ENCODE results near the gene STS.

The STS gene

GRCh38 chrX:7143941-7144525 lies 3.5 kb upstream of the STS start:
- Histone ChIP-seq H3K4me3 (ENCODE audit: low read depth in 1 of 2, low read length in 2 of 2) (no peak overlapping the region), H3K27ac (ENCODE audit: low read length) (no peak overlapping the region), H3K9me3 (ENCODE audit: control insufficient read depth in 1 of 2, low read length in 2 of 2) (no peaks in the 10 kb centered on the region), H3K27me3 (ENCODE audit: low read depth, low read length) (no peaks in the 10 kb centered on the region), H3K4me1 (ENCODE audit: control insufficient read depth in 1 of 2, insufficient read depth in 2 of 2, low read length in 2 of 2) (peaks cover 0 to 5% of the 10 kb centered on the region in 2 donors), H3K36me3 (ENCODE audit: control insufficient read depth in 1 of 2, insufficient read depth in 2 of 2, low read length in 2 of 2) (no peaks in the 10 kb centered on the region)

- H3K27me3 ChIP-seq (ENCODE audit: low read depth, low read length), result no peaks in the 10 kb centered on the region
- H3K27ac ChIP-seq (ENCODE audit: low read length), result no peak overlapping the region
- no peaks in the 10 kb centered on the region for H3K9me3 ChIP-seq (ENCODE audit: control insufficient read depth in 1 of 2, low read length in 2 of 2)
- no peaks in the 10 kb centered on the region for H3K36me3 ChIP-seq (ENCODE audit: control insufficient read depth in 1 of 2, insufficient read depth in 2 of 2, low read length in 2 of 2)
- no peak overlapping the region for H3K4me3 ChIP-seq (ENCODE audit: low read depth in 1 of 2, low read length in 2 of 2)
- H3K4me1 ChIP-seq (ENCODE audit: control insufficient read depth in 1 of 2, insufficient read depth in 2 of 2, low read length in 2 of 2), result peaks cover 0 to 5% of the 10 kb centered on the region in 2 donors
Measured at GRCh38 chrX:7145454-7145853, 2.1 kb upstream of the STS start.

GRCh38 chrX:7146020-7146702 lies 1.4 kb upstream of the STS start:
- Histone ChIP-seq H3K27ac (ENCODE audit: low read length) (no peak overlapping the region), H3K36me3 (ENCODE audit: control insufficient read depth in 1 of 2, insufficient read depth in 2 of 2, low read length in 2 of 2) (no peaks in the 10 kb centered on the region), H3K4me1 (ENCODE audit: control insufficient read depth in 1 of 2, insufficient read depth in 2 of 2, low read length in 2 of 2) (peaks cover 0 to 5% of the 10 kb centered on the region in 2 donors), H3K9me3 (ENCODE audit: control insufficient read depth in 1 of 2, low read length in 2 of 2) (no peaks in the 10 kb centered on the region), H3K27me3 (ENCODE audit: low read depth, low read length) (no peaks in the 10 kb centered on the region), H3K4me3 (ENCODE audit: low read depth in 1 of 2, low read length in 2 of 2) (no peak overlapping the region)

GRCh38 chrX:7146703-7147412 lies 654 bp upstream of the STS start:
- peak overlapping the region; percentile 65 to 90 for H3K4me3 ChIP-seq (ENCODE audit: low read depth in 1 of 2, low read length in 2 of 2)
- H3K36me3 ChIP-seq (ENCODE audit: control insufficient read depth in 1 of 2, insufficient read depth in 2 of 2, low read length in 2 of 2), result no peaks in the 10 kb centered on the region
- H3K4me1 ChIP-seq (ENCODE audit: control insufficient read depth in 1 of 2, insufficient read depth in 2 of 2, low read length in 2 of 2), result peaks cover 0 to 5% of the 10 kb centered on the region in 2 donors
- no peaks in the 10 kb centered on the region for H3K9me3 ChIP-seq (ENCODE audit: control insufficient read depth in 1 of 2, low read length in 2 of 2)
- H3K27ac ChIP-seq (ENCODE audit: low read length), result peak overlapping the region; percentile 51
- H3K27me3 ChIP-seq (ENCODE audit: low read depth, low read length), result no peaks in the 10 kb centered on the region

GRCh38 chrX:7147978-7148854 lies 704 bp downstream of the STS start, which contains the start of gene PUDP:
TSS of gene PUDP (minus strand) at chrX:7148153. CDS start at chrX:7148113, 40 bp downstream.
- Histone ChIP-seq H3K4me3 (ENCODE audit: low read depth in 1 of 2, low read length in 2 of 2) (peak within 1 kb of the TSS; percentile 79 to 90), H3K27me3 (ENCODE audit: low read depth, low read length) (no peaks in the 10 kb centered on the region), H3K4me1 (ENCODE audit: control insufficient read depth in 1 of 2, insufficient read depth in 2 of 2, low read length in 2 of 2) (peaks cover 0 to 5% of the 10 kb centered on the region in 2 donors), H3K36me3 (ENCODE audit: control insufficient read depth in 1 of 2, insufficient read depth in 2 of 2, low read length in 2 of 2) (no peaks in the 10 kb centered on the region), H3K27ac (ENCODE audit: low read length) (peak within 1 kb of the TSS; percentile 51), H3K9me3 (ENCODE audit: control insufficient read depth in 1 of 2, low read length in 2 of 2) (no peaks in the 10 kb centered on the region)

- H3K36me3 ChIP-seq (ENCODE audit: control insufficient read depth in 1 of 2, insufficient read depth in 2 of 2, low read length in 2 of 2), result no peaks in the 10 kb centered on the region
- no peaks in the 10 kb centered on the region for H3K9me3 ChIP-seq (ENCODE audit: control insufficient read depth in 1 of 2, low read length in 2 of 2)
- no peaks in the 10 kb centered on the region for H3K27me3 ChIP-seq (ENCODE audit: low read depth, low read length)
- peaks cover 0 to 5% of the 10 kb centered on the region in 2 donors for H3K4me1 ChIP-seq (ENCODE audit: control insufficient read depth in 1 of 2, insufficient read depth in 2 of 2, low read length in 2 of 2)
- H3K27ac ChIP-seq (ENCODE audit: low read length), result no peak overlapping the region
- no peak overlapping the region for H3K4me3 ChIP-seq (ENCODE audit: low read depth in 1 of 2, low read length in 2 of 2)
Measured at GRCh38 chrX:7149411-7149810, 1.9 kb downstream of the STS start.

- Histone ChIP-seq H3K4me3 (ENCODE audit: low read depth in 1 of 2, low read length in 2 of 2) (no peak overlapping the region), H3K9me3 (ENCODE audit: control insufficient read depth in 1 of 2, low read length in 2 of 2) (no peaks in the 10 kb centered on the region), H3K27me3 (ENCODE audit: low read depth, low read length) (no peaks in the 10 kb centered on the region), H3K4me1 (ENCODE audit: control insufficient read depth in 1 of 2, insufficient read depth in 2 of 2, low read length in 2 of 2) (no peaks in the 10 kb centered on the region), H3K27ac (ENCODE audit: low read length) (no peak overlapping the region), H3K36me3 (ENCODE audit: control insufficient read depth in 1 of 2, insufficient read depth in 2 of 2, low read length in 2 of 2) (no peaks in the 10 kb centered on the region)
Measured at GRCh38 chrX:7153231-7153630, 5.7 kb downstream of the STS start.

- Histone ChIP-seq H3K4me3 (ENCODE audit: low read depth in 1 of 2, low read length in 2 of 2) (no peak overlapping the region), H3K27ac (ENCODE audit: low read length) (no peak overlapping the region), H3K27me3 (ENCODE audit: low read depth, low read length) (no peaks in the 10 kb centered on the region), H3K4me1 (ENCODE audit: control insufficient read depth in 1 of 2, insufficient read depth in 2 of 2, low read length in 2 of 2) (no peaks in the 10 kb centered on the region), H3K9me3 (ENCODE audit: control insufficient read depth in 1 of 2, low read length in 2 of 2) (no peaks in the 10 kb centered on the region), H3K36me3 (ENCODE audit: control insufficient read depth in 1 of 2, insufficient read depth in 2 of 2, low read length in 2 of 2) (no peaks in the 10 kb centered on the region)
Measured at GRCh38 chrX:7154041-7154597, 6.6 kb downstream of the STS start.

GRCh38 chrX:7155163-7155562 lies 7.7 kb downstream of the STS start:
- Histone ChIP-seq H3K36me3 (ENCODE audit: control insufficient read depth in 1 of 2, insufficient read depth in 2 of 2, low read length in 2 of 2) (no peaks in the 10 kb centered on the region), H3K4me3 (ENCODE audit: low read depth in 1 of 2, low read length in 2 of 2) (no peak overlapping the region), H3K27ac (ENCODE audit: low read length) (no peak overlapping the region), H3K9me3 (ENCODE audit: control insufficient read depth in 1 of 2, low read length in 2 of 2) (no peaks in the 10 kb centered on the region), H3K4me1 (ENCODE audit: control insufficient read depth in 1 of 2, insufficient read depth in 2 of 2, low read length in 2 of 2) (no peaks in the 10 kb centered on the region), H3K27me3 (ENCODE audit: low read depth, low read length) (no peaks in the 10 kb centered on the region)

- no peaks in the 10 kb centered on the region for H3K27me3 ChIP-seq (ENCODE audit: low read depth, low read length)
- H3K4me1 ChIP-seq (ENCODE audit: control insufficient read depth in 1 of 2, insufficient read depth in 2 of 2, low read length in 2 of 2), result no peaks in the 10 kb centered on the region
- no peak overlapping the region for H3K4me3 ChIP-seq (ENCODE audit: low read depth in 1 of 2, low read length in 2 of 2)
- H3K9me3 ChIP-seq (ENCODE audit: control insufficient read depth in 1 of 2, low read length in 2 of 2), result no peaks in the 10 kb centered on the region
- H3K27ac ChIP-seq (ENCODE audit: low read length), result no peak overlapping the region
- H3K36me3 ChIP-seq (ENCODE audit: control insufficient read depth in 1 of 2, insufficient read depth in 2 of 2, low read length in 2 of 2), result no peaks in the 10 kb centered on the region
Measured at GRCh38 chrX:7156879-7157278, 9.4 kb downstream of the STS start.

Data from muscle layer of duodenum (tissue), 2 donors.